ENCODE results near the gene GET4. TPM values are rescaled to one million over a fixed set of nuclear protein-coding genes. Genes with fewer than 3 reads are reported as not detected.
"Not testable (repeated sequence)": the region's sequence is repeated elsewhere in the genome, so short reads cannot be mapped to it uniquely, and the experiment has no call there.

The GET4 gene
- total and polyA plus RNA-seq, 12 donors = 38.3 to 190 (median 69.4) TPM

DNA sequence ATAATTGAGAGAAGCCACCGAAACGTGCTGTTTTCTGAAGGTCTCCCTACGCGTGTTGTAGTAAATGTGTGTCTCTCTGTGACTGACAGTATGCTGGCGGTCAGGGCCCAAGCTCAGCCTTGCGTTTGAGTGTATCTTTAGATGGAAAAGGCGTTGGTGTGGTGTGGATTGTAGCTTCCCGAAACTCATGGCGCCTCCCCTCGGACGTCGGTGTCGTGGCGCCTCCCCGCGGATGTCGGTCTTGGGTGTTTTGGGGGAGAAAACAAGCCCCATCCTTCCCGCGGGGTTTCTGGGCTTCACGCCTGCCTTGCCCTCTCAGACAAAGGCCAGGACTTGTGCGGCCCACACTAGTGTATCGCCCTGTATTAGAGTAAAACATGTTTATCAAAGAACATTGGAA, 31.3 kb upstream of the GET4 start:
- no peaks in the 10 kb centered on the region for H3K9me3 ChIP-seq (replicated peaks in 1 of 3)
- no peaks in the 10 kb centered on the region for H3K27me3 ChIP-seq
- no peaks in the 10 kb centered on the region for H3K4me1 ChIP-seq (replicated peaks in 1 of 2)
- H3K27ac ChIP-seq = no peak overlapping the region
- no peak for DNase-seq
- TF ChIP-seq, protein P1, sequence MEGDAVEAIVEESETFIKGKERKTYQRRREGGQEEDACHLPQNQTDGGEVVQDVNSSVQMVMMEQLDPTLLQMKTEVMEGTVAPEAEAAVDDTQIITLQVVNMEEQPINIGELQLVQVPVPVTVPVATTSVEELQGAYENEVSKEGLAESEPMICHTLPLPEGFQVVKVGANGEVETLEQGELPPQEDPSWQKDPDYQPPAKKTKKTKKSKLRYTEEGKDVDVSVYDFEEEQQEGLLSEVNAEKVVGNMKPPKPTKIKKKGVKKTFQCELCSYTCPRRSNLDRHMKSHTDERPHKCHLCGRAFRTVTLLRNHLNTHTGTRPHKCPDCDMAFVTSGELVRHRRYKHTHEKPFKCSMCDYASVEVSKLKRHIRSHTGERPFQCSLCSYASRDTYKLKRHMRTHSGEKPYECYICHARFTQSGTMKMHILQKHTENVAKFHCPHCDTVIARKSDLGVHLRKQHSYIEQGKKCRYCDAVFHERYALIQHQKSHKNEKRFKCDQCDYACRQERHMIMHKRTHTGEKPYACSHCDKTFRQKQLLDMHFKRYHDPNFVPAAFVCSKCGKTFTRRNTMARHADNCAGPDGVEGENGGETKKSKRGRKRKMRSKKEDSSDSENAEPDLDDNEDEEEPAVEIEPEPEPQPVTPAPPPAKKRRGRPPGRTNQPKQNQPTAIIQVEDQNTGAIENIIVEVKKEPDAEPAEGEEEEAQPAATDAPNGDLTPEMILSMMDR (IDR thresholded peaks at IDR 0.05) = no peak
- no peak for TF ChIP-seq POLR2A (IDR thresholded peaks at IDR 0.05)
- H3K4me3 ChIP-seq = no peak overlapping the region
- H3K36me3 ChIP-seq (replicated peaks in 1 of 2) = peaks cover 0 to 56% of the 10 kb centered on the region in 2 donors
- intact Hi-C loops (cut with DNase I) = no loop called here
- 90 to 95% (median 94%) methylated on average over 22 of the region's 22 CpGs for WGBS, 4 donors

DNA sequence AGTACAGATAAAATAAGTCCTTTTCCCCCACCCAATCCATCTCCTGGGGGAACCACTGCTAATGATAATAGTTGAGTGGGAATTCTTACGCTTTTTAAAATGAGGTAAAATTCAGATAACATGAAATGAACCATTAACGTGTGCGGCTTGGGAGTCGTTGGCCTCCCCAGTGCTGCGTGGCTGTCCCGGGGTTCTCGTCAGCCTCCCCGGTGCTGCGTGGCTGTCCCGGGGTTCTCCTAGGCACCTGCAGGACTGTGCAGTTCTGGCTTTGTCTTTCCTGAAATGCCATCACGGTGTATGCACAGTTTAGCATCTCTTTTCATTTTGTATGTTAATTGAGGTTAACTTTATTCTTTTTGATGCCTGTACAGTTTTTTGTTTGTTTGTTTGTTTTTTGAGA, 30.6 kb upstream of the GET4 start:
- no peaks in the 10 kb centered on the region for H3K27me3 ChIP-seq
- no peak overlapping the region for H3K27ac ChIP-seq
- TF ChIP-seq, protein P1 (IDR thresholded peaks at IDR 0.05) = no peak
- TF ChIP-seq POLR2A (IDR thresholded peaks at IDR 0.05) = no peak
- intact Hi-C loops (cut with DNase I) = no loop called here
- H3K9me3 ChIP-seq (replicated peaks in 1 of 3) = no peaks in the 10 kb centered on the region
- WGBS, 4 donors = 94 to 96% (median 96%) methylated on average over 11 of the region's 11 CpGs
- H3K4me3 ChIP-seq = no peak overlapping the region
- peaks cover 0 to 58% of the 10 kb centered on the region in 2 donors for H3K36me3 ChIP-seq (replicated peaks in 1 of 2)
- no peak for DNase-seq
- H3K4me1 ChIP-seq (replicated peaks in 1 of 2) = no peaks in the 10 kb centered on the region

GRCh38 chr7:846958-847650, 29.2 kb upstream of the GET4 start:
- H3K27me3 ChIP-seq; DNase-seq; intact Hi-C loops (cut with DNase I); H3K4me1 ChIP-seq (replicated peaks in 1 of 2); H3K9me3 ChIP-seq (replicated peaks in 1 of 3); H3K4me3 ChIP-seq; H3K27ac ChIP-seq: not testable (repeated sequence)
- H3K36me3 ChIP-seq (replicated peaks in 1 of 2) = peaks cover 0 to 69% of the 10 kb centered on the region in 2 donors
- 89 to 97% (median 93%) methylated on average over 9 to 30 of the region's 37 CpGs for WGBS, 4 donors

DNA sequence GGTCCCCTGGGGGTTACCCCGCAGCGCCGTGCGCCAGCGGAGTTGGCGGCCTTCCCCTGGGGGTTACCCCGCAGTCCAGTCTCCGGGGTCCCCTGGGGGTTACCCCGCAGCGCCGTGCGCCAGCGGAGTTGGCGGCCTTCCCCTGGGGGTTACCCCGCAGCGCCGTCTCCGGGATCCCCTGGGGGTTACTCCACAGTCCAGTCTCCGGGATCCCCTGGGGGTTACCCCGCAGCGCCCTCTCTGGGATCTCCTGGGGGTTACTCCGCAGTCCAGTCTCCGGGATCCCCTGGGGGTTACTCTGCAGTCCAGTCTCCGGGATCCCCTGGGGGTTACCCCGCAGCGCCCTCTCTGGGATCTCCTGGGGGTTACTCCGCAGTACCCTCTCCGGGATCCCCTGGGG, 28.6 kb upstream of the GET4 start:
- DNase-seq; H3K9me3 ChIP-seq (replicated peaks in 1 of 3); intact Hi-C loops (cut with DNase I); H3K27ac ChIP-seq; H3K4me3 ChIP-seq; H3K4me1 ChIP-seq (replicated peaks in 1 of 2); H3K27me3 ChIP-seq: not testable (repeated sequence)
- WGBS, 4 donors = 84 to 99% (median 96%) methylated on average over 11 to 21 of the region's 28 CpGs
- peaks cover 0 to 69% of the 10 kb centered on the region in 2 donors for H3K36me3 ChIP-seq (replicated peaks in 1 of 2)

DNA sequence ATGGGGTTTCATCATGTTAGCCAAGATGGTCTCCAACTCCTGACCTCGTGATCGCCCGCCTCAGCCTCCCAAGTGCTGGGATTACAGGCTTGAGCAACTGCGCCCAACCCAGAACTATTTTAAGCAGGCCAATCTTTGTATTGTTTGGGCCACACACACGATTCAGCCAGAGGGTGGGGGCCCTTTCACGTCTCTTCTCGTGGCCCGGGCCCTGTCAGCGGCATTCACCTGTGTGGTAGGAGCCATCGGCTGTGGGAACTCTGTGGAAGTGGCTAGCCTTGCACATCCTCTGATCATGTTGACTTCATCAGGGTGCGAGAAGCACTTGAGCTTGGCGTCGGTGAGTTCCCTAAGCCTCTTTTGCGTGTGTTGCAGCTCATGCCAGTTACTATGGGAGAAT, 27.2 kb upstream of the GET4 start:
- Histone ChIP-seq H3K27me3 (no peaks in the 10 kb centered on the region), H3K36me3 (replicated peaks in 1 of 2) (peaks cover 0 to 69% of the 10 kb centered on the region in 2 donors), H3K4me1 (replicated peaks in 1 of 2) (no peaks in the 10 kb centered on the region), H3K9me3 (replicated peaks in 1 of 3) (no peaks in the 10 kb centered on the region), H3K27ac (no peak overlapping the region), H3K4me3 (no peak overlapping the region)
- DNase-seq = no peak
- 95 to 98% (median 97%) methylated on average over 12 to 14 of the region's 14 CpGs for WGBS, 4 donors
- intact Hi-C loops (cut with DNase I) = no loop called here
- TF ChIP-seq POLR2A (IDR thresholded peaks at IDR 0.05) = no peak
- TF ChIP-seq, protein P1 (IDR thresholded peaks at IDR 0.05) = no peak

All from adrenal gland (tissue), 12 donors.